ENCODE data around the gene SLC26A1.

GRCh38 chr4:1017706-1018105 is 24.5 kb upstream of the SLC26A1 start:
- TF ChIP-seq SP1 (CRISPR knock-in tag; conservative IDR thresholded peaks at IDR 0.05) (no peak), MLX (CRISPR knock-in tag; IDR thresholded peaks at IDR 0.05) (no peak), USF1 (CRISPR knock-in tag; IDR thresholded peaks at IDR 0.05) (no peak), NFE2L1 (CRISPR knock-in tag; IDR thresholded peaks at IDR 0.05) (no peak), ZNF423 (CRISPR knock-in tag; IDR thresholded peaks at IDR 0.05) (no peak), CTCF (IDR thresholded peaks at IDR 0.05) (no peak), CREB1 (CRISPR knock-in tag; IDR thresholded peaks at IDR 0.05) (no peak), FOXP4 (CRISPR knock-in tag; IDR thresholded peaks at IDR 0.05) (no peak), MAX (CRISPR knock-in tag; IDR thresholded peaks at IDR 0.05) (no peak), ZBTB21 (CRISPR knock-in tag; IDR thresholded peaks at IDR 0.05; ENCODE audit: borderline replicate concordance) (no peak), E2F1 (CRISPR knock-in tag; IDR thresholded peaks at IDR 0.05) (no peak), ZNF532 (CRISPR knock-in tag; IDR thresholded peaks at IDR 0.05; ENCODE audit: borderline replicate concordance) (no peak), ZBTB43 (CRISPR knock-in tag; IDR thresholded peaks at IDR 0.05) (no peak)
